Measurements from ENCODE around the gene COX7A1.

Gene COX7A1

DNA sequence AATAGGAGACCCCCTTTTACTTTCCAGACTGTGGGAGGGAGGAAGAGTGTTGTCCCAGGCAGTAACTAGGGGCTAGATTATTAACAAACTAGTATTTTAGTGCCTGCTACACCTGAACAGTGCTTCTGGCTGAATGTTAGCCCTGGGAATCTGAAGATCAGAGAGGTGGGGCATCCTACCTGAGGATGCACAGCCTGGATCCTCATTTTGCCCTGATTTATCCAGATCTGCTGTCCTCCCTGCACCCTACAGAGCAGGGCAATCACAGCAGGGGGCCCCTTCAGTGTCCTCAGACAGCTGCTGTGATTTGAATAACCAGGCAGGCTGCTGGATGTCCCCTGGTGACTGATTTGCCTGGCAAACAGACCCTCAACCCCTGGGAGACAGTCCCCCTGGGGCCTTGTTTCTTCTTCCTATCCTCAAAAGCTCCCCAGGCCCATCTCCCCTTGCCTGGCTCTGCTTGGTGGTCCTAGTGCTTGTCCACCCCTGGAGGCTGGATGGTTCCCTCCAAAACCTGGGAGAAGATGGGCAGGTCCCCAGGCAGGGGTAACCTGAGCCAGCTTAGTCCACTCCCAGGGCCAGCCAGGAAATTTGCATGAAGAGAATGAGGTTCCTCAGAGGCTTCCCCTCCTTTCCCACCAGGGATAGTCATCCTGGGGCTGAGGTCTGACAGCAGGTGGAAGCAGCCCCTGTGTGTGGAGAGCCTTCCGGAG is 41.6 kb downstream of the COX7A1 start, which contains the start of gene OVOL3:
TSS of gene OVOL3 (plus strand) at position 657 of the 713 bp plus-strand sequence. CDS start 60 bp downstream, outside the sequence.
- DNase-seq (ENCODE audit: low read depth): no peak
- TF ChIP-seq, protein P1, sequence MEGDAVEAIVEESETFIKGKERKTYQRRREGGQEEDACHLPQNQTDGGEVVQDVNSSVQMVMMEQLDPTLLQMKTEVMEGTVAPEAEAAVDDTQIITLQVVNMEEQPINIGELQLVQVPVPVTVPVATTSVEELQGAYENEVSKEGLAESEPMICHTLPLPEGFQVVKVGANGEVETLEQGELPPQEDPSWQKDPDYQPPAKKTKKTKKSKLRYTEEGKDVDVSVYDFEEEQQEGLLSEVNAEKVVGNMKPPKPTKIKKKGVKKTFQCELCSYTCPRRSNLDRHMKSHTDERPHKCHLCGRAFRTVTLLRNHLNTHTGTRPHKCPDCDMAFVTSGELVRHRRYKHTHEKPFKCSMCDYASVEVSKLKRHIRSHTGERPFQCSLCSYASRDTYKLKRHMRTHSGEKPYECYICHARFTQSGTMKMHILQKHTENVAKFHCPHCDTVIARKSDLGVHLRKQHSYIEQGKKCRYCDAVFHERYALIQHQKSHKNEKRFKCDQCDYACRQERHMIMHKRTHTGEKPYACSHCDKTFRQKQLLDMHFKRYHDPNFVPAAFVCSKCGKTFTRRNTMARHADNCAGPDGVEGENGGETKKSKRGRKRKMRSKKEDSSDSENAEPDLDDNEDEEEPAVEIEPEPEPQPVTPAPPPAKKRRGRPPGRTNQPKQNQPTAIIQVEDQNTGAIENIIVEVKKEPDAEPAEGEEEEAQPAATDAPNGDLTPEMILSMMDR (IDR thresholded peaks at IDR 0.05; ENCODE audit: low read depth, low read length, missing control alignments): no peak
- in situ Hi-C loops (cut with HindIII; ENCODE audit: low sequenced_read_pairs): no loop called here
- no peak within 1 kb of the TSS for H3K4me3 ChIP-seq (ENCODE audit: low read depth, low read length)

DNA sequence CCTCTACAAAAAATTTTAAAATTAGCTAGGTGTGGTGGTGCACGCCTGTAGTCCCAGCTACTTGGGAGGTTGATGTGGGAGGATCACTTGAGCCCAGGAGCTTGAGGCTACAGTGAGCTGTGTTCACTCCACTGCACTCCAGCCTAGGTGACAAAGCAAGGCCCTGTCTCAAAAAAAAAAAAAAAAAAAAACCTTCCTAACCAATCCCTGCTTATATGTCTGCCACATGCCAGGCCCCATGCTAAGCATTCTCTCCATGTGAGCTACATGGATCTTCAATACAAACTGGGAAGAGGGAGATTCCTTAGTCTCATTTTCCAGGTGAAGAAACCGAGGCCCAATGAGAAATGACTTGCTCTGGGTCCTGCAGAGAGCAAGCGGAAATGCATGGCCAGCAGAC is 43.6 kb downstream of the COX7A1 start:
- H3K4me3 ChIP-seq (ENCODE audit: low read depth, low read length): no peak overlapping the region
- in situ Hi-C loops (cut with HindIII; ENCODE audit: low sequenced_read_pairs): no loop called here
- DNase-seq (ENCODE audit: low read depth): no peak
- TF ChIP-seq, protein P1 (IDR thresholded peaks at IDR 0.05; ENCODE audit: low read depth, low read length, missing control alignments): no peak

DNA sequence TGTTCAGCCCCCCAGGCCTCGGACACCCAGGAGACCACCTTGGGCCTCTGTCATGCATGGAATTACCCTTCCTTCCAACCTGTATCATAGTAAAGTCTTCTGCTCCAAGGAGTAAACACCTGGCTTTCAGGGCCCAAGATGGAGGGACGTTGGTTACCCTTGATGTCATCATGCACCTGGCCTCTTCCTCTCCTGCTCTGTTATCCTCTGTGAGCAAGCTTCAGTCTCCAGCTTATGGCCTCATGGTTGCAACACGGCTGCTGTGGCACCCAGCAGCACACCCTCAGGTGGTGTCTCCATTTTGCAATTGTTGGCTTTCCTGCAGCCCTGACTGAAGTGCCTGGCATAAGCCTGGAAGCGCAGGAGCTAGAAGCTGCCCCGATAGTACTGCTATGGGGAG is 45.3 kb downstream of the COX7A1 start:
- no peak overlapping the region for H3K4me3 ChIP-seq (ENCODE audit: low read depth, low read length)
- TF ChIP-seq, protein P1 (IDR thresholded peaks at IDR 0.05; ENCODE audit: low read depth, low read length, missing control alignments): no peak
- in situ Hi-C loops (cut with HindIII; ENCODE audit: low sequenced_read_pairs): no loop called here
- no peak for DNase-seq (ENCODE audit: low read depth)

DNA sequence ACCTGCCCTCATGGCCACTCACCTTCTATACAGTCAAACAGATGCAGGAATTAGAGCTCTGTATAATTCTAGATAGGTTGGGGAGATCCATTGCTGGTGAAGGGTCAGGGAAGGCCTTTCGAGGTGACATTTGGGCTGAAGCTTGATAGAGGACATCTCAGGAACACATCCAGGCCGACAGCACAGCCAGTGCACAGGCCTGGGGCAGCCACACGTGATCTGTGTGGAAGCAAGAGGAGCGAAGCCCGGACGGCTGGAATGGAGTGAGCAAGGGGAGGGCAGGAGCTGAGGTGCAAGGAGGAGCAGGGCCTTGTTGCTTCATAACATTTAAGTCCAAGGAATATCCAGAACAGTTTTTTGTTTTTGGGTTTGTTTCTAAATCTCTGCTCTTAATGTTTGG is 45.8 kb downstream of the COX7A1 start:
- no peak overlapping the region for H3K4me3 ChIP-seq (ENCODE audit: low read depth, low read length)
- in situ Hi-C loops (cut with HindIII; ENCODE audit: low sequenced_read_pairs): no loop called here
- DNase-seq (ENCODE audit: low read depth): no peak
- TF ChIP-seq, protein P1 (IDR thresholded peaks at IDR 0.05; ENCODE audit: low read depth, low read length, missing control alignments): no peak

- DNase-seq (ENCODE audit: low read depth): no peak
- in situ Hi-C loops (cut with HindIII; ENCODE audit: low sequenced_read_pairs): no loop called here
- H3K4me3 ChIP-seq (ENCODE audit: low read depth, low read length): no peak overlapping the region
- TF ChIP-seq, protein P1 (IDR thresholded peaks at IDR 0.05; ENCODE audit: low read depth, low read length, missing control alignments): no peak
Measured at GRCh38 chr19:36103842-36104552, 48.2 kb downstream of the COX7A1 start.

DNA sequence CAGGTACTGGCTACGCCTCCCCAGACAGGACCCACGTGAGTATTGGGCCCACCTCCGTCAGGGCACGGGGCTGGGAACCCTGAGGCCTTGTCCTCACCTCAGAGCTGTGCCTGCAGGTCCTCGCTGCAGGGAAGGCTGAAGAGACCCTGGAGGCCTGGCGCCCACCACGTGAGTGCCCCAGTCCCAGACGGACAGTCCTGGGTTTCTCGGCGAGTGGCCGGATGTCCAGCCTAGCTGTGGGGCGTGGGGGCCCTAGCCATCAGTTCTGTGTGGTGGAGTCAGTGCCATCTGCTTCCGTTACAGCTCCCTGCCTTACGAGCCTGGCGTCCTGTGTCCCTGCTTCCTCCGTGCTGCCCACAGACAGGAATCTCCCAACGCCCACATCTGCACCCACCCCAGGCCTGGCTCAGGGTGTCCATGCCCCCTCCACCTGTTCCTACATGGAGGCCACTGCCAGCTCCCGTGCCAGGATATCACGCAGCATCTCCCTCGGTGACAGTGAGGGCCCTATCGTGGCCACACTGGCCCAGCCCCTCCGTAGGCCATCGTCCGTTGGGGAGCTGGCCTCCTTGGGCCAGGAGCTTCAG is 49.1 kb downstream of the COX7A1 start:
- H3K4me3 ChIP-seq (ENCODE audit: low read depth, low read length): no peak overlapping the region
- in situ Hi-C loops (cut with HindIII; ENCODE audit: low sequenced_read_pairs): no loop called here
- TF ChIP-seq, protein P1 (IDR thresholded peaks at IDR 0.05; ENCODE audit: low read depth, low read length, missing control alignments): no peak
- DNase-seq (ENCODE audit: low read depth): no peak

Data from astrocyte of the cerebellum (primary cell).